GM21723 (cell line): Measurements from ENCODE around the gene ZSCAN10.
A peak's percentile ranks its signal among the peaks of the same experiment; 100 is the strongest.

Experiments
- ATAC-seq: cut with Tn5 transposase; IDR thresholded peaks from one replicate; pipeline ENCODE4 v1.9.1; 2021; ENCODE audit warnings: mild to moderate bottlenecking, moderate library complexity; ENCODE audit not compliant: unreplicated experiment

ZSCAN10 gene

DNA sequence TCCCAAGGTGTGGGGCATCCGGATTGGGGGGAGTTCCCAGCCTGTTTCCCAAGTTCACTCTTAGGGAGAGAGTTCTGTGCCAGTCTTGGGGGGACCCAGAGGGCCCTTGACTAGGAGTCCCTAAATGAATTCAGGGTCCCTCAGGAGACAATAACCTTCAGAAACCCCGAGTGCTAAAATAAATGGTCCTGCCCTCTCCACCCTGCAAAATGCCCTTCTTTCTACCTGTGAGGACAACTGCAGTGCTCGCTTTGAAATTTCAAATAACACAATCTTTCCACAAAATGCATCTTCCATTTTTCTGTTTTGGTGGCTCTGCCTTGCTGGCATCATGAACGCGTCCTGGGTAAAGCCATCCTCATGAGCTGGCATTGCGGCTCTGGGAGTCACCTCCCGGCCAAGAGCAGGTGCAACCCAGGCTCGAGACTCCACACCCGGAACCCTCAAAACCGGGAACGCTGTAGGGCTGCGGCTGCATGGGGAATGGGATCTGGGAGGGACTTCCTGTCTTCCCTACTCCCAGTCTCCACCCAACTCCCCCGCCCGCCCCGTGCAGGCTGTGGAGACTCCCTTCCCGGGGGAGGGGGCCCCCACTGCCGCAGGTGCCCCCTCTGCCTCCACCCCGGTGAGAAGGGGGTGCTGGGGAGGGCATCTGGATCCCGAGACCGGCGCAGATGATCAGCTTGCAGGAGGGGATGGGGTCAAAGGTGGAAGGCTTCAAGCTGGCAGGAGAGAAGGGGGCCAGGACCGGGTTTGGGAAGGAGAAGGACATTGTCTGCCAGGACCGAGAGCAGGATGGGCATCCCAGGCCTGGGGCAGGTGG, 13.2 kb upstream of the ZSCAN10 start, which contains the start of gene ZNF205:
TSS of gene ZNF205 (plus strand) at position 529 of the 823 bp plus-strand sequence. CDS start 845 bp downstream, outside the sequence.
- ATAC-seq = no peak

DNA sequence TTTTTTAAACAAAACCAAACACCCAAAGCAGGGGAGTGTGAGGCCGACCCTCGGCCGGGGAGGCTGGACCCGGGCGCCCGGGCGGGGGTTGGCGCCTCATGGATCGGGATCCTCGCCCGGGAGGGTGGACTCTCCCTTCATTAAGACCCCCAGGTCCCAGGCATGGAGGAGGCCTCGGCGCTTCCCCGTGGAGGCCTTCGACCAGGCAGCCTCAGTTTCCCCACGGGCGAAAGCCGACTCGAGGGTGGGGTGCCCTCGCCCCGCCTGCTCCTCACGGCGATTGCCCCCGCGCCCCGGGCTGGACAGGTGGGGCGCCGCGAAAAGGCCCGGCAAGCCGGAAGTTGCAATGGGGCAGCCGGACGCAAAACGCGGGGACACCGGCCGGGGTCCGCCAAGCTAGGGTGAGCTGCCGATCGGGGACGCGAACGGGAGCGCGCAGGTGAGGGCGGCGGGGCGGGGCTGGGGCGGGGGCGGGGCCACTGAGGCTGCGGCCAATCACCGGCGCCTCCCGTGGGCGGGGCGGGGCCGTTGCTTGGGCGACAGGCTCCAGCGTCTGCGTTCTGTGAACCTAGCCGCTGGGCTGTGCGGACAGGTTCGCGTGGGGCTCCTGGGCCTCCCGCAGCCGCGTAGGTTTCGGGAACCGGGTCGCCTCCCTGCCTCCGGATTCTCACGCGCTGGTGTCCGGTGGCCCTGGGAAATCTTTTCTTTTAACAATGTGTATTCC, 7.3 kb upstream of the ZSCAN10 start:
- ATAC-seq = peak; percentile 82

DNA sequence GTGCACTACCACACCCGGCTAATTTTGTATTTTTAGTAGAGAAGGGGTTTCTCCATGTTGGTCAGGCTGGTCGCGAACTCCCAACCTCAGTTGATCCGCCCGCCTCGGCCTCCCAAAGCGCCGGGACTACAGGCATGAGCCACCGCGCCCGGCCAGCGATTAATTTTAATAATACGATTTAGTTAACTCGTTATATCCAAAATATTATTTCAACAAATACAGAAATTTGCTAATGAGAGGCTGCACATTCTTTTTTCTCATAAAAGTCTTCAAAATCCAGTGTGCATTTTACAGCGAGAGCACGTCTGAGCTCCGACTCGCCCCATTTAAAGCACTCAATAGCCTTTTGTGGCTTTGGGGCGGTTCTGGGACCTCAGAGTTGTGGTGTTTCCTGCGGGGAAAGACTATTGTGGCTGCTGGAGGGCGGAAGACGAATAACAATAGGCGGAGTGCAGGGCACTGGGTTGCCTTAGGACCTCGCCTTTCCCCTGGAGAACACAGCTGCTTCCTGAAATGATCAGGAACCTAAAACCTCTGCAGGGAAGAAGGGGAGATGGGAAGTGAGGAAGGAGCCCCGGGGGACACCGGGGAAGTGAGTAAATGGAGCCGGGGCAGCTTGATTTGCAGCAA, 2.9 kb upstream of the ZSCAN10 start:
- no peak for ATAC-seq

DNA sequence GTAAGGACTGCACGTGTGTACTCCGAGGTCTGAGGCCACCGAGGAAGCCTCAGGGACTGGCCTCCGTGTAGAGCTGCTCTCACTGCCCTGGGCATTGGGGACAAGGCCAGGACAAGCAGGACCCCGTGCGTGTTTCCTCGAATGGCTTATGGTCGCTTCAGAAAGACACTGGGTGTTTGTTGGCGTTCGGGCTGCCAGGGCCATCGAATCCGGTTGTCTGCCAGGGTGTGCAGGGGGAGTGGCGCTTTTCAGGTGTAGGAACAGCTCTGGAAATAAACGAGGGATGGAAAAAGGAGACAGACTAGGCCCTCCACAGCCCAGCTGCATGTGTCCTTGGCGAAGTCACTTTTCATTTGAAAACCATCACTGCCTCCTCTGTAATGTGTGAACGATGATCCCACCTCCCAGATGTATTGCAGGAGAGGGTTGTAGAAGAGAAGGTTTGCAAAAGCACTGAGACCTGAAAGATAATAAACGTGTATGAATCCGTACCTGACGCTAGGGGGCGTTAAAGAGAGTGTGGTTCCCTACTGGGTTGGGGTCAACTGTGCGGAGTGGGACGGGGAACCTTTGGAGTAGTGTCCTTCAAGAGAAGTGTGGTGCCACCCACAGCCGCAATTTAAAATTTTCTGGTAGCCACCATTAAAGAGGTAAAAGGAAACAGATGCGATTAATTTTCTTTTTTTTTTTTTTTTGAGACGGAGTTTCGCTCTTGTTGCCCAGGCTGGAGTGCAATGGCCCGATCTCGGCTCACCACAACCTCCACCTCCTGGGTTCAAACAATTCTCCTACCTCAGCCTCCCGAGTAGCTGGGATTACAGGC, 2.1 kb upstream of the ZSCAN10 start:
- no peak for ATAC-seq

DNA sequence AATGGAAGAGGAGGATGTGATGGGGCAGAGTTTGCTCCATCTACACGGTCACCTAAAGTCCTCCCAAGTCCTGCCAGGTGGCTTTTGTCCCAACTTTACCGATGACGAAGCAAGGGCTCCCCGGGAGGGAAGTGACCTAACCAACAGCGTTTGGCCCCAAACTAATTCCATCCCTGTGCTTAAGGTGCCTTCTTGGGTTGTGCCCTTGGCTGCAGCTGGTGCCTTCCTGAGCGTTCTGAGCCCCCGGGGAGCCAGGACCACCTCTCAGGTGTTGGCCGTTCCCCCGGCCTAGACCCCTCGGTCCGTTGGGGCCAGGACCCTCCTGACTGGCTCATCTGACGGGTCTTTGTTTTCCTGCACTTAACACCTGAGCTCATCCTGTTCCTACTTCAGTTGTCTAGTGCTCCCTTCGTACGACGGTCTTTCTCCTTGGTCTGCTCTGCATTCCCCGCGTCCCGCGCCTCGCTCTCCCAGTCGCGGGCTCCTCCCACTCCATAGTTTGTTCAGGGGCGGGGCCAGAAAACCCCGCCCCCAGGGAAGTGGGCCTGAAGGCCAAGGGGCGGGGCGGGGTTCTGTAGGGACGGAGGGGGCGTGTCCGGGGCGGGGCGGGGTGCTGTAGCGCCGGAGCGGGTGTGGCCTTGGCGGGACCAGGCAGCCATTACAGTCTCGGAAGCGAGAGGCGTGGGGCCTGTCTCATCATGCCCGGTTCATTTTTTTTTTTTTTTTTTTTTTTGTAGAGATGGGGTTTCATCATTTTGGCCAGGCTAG, 822 bp upstream of the ZSCAN10 start:
- ATAC-seq = peak; percentile 67

DNA sequence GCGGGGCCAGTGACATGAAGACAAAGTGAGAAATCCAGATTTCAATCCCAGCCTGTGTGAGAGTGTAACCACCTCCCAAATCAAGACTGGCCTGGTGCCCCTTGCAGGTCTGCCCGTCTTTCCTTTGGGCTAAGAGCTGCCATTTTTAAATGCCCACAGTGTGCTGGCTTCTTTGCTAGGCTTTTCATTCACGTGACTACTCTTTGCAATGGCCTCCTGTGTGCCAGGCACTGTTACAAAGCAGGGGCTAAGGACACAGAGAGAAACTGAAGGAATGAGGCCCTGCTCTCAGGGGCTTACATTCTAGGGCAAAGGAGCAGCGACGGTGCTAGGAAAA, 269 bp upstream of the ZSCAN10 start:
- no peak for ATAC-seq

DNA sequence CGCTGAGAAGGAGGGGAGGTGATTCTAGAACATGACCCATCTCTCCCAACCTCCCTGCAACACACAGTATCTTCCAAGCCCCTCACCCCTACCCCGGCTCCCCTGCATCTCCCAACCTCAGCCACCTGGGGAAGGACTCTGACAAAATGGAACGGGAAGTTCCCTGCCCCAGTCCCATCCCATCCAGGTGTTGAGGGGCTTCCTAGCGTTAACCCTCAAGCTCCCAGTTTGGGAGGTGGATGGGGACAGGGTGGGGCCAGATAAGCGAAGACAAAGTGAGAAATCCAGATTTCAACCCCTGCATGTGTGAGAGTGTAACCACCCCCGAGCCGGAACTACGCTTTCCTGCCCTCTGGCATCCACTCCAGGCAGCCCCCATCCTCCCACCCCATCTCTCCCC, 1.8 kb downstream of the ZSCAN10 start:
- ATAC-seq = no peak

DNA sequence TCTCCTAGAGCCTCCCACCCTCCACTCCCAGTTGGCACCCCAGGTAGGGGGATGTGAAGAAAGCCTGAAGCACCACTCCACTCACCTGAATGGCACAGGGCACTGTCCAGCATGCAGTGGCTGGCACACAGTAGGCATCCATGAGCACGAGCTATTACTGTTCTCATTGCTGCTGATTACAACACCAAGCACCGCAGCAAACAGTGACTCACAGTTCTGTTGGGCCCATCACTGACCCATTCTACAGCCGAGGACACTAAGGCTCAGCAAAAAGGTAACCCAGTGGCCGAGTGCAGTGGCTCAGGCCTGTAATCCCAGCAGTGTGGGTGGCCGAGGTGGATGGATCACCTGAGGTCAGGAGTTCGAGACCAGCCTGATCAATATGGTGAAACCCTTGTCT, 2.7 kb downstream of the ZSCAN10 start:
- ATAC-seq = no peak

DNA sequence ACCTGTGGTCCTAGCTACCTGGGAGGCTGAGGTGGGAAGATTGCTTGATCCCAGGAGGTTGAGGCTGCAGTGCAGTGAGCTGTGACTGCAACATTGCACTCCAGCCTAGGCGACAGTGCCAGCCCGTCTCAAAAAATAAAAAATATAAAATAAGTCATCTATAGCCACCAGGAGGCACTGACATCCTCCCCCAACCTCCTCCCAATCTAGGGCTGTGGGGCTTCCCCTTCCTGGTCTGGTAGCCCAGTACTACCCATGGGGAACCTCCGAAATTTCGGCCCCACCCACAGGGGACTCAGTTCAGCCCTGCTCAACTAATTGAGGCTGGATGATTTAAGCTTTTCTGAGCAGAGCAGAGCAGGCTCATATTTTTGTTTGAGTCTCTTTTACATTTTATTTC, 3.2 kb downstream of the ZSCAN10 start:
- ATAC-seq = peak; percentile 60

DNA sequence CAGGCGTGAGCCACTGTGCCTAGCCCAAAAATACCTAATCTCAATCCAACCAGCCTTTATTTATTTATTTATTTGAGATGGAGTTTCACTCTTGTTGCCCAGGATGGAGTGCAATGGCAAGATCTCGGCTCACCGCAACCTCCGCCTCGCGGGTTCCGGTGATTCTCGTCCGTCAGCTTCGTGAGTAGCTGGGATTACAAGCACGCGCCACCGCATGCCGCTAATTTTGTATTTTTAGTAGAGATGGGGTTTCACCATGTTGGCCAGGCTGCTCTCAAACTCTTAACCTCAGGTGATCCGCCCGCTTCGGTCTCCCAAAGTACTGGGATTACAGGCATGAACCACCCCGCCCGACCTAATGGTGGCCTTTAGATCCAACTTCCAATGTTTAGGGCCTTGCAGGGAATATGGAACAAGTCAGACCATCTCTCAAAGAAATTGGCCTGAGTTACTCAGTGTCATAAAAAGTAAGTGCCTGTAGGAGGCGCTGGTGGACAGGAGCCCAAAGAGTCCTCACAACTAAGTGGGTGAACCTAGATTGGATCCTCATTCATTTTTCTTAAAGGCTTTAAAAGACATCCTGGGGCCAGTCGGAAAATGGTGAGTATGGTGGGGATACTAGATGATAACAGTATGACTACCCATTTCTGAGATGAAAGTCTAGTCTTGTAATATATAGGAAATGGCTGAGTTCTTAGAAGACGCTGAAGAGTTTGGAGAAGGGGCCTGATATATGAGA, 4.6 kb downstream of the ZSCAN10 start:
- ATAC-seq = no peak

DNA sequence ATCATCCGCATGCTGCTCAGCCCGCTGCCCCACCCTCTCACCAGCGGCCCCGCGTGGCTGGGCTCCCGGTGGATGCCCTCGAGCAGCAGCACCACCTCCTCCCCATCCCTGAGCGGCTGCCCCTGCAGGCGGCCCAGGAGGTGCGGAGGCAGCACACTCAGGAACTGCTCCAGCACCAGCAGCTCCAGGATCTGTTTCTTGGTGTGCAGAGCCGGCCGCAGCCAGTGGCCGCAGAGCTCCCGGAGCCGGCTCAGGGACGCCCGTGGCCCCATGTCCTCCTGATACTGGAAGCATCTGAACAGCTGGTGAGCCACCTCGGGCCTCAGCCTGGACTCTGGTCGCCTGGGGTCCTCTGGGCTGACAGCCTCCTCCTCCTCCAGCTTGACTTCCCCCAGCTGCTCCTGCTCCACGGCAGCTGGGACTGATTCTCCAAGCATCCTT, 6.6 kb downstream of the ZSCAN10 start:
- no peak for ATAC-seq

DNA sequence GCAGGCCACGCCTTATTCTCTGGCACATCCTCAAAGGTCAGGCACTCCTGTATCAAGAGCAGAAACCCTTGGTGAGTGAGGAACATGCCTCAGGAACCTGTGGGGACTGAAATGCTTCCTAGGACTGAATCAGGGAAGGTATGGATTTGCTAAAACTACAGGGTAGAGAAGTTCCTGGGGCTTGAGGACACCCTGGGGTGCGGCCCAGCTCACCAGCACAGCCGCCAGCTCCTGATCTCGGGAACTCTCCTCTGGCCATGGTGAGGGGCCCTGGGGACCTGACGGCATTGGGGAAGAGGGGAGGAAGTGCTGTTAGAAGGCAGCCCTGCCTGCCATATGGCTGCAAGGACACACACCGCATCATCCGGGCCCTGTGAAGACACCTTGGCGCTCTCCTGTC, 7.5 kb downstream of the ZSCAN10 start:
- no peak for ATAC-seq

DNA sequence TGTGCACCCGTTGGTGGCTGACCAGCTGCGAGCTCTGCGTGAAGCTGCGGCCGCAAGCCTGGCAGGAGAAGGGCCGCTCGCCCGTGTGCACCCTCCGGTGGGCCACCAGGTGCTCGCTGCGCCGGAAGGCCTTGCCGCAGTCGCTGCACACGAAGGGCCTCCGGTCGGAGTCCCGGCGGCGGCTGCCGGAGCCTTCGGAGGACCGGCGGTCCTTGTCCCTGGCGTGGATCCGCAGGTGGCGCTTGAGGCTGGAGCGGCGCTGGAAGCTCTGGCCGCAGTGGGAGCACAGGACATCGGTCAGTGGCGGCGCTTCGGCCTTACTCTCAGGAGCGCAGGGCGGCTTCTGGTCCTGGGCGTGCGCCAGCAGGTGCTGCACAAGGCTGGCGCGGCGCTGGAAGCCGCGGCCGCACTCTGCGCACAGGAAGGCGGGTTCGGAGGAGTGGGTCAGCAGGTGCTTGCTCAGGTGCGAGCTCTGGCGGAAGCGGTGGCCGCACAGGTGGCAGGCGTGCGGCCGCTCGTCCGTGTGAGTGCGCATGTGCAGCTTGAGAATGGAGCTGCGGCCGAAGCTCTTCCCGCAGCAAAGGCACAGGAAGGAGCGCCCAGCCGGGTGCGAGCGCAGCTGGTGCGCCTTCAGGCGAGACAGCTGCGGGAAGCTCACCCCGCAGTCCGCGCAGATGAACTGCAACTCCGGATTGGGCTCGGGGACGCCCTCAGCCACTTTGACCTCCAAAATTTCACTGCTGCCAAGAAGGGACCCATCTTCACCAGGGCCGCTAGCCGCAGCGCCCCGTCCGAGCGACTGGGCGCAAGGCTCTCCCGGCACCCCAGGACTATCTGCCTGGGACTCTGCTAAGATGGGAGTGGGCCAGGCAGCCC, 9.1 kb downstream of the ZSCAN10 start:
- no peak for ATAC-seq

DNA sequence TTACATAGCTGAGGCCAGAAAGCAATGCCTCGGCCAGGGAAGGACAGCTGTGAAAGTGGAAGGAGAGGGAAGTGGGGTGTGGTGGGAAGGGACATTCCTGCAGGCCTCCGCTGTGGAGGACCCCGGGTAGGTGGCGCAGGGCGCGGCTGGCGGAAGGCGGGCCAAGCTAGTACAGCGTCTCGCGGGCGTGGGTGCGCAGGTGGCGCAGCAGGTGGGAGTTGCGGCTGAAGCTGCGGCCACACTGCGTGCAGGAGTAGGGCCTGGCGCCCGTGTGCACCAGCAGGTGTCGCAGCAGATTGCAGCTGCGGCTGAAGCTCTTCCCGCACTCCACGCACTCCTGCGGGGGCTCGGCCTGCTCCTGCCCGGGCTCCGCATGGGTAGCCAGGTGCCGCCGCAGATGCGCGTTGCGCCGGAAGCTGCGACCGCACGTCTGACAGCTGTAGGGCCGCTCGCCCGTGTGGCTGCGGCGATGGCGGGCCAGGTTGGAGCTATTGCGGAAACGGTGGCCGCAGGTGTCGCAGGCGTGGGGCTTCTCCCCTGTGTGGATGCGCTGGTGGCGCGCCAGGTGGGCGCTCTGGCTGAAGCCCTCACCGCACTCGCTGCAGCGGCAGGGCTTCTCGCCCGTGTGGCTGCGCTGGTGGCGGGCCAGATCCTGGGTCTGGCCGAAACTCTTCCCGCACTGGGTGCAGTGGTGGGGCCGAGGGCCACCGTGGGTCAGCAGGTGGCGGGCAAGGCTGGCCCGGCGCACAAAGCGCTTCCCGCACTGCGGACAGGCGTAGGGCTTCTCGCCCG, 10.0 kb downstream of the ZSCAN10 start:
- ATAC-seq = no peak

DNA sequence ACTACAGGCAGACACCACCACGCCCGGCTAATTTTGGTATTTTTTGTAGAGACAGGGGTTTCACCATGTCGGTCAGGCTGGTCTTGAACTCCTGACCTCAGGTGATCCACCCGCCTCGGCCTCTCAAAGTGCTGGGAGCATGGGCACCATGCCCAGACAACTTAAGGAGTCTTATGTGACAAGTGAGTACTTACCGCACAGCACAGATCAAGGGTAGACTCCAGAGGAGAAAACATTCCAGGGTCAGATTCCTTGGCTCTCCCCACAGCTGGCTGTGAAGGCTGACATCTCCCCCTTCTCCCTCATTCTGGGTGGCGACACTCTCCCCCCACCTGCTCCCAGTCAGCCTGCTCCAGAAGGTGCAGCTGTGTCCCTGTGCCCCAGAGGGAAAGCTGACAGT, 10.6 kb downstream of the ZSCAN10 start:
- no peak for ATAC-seq

DNA sequence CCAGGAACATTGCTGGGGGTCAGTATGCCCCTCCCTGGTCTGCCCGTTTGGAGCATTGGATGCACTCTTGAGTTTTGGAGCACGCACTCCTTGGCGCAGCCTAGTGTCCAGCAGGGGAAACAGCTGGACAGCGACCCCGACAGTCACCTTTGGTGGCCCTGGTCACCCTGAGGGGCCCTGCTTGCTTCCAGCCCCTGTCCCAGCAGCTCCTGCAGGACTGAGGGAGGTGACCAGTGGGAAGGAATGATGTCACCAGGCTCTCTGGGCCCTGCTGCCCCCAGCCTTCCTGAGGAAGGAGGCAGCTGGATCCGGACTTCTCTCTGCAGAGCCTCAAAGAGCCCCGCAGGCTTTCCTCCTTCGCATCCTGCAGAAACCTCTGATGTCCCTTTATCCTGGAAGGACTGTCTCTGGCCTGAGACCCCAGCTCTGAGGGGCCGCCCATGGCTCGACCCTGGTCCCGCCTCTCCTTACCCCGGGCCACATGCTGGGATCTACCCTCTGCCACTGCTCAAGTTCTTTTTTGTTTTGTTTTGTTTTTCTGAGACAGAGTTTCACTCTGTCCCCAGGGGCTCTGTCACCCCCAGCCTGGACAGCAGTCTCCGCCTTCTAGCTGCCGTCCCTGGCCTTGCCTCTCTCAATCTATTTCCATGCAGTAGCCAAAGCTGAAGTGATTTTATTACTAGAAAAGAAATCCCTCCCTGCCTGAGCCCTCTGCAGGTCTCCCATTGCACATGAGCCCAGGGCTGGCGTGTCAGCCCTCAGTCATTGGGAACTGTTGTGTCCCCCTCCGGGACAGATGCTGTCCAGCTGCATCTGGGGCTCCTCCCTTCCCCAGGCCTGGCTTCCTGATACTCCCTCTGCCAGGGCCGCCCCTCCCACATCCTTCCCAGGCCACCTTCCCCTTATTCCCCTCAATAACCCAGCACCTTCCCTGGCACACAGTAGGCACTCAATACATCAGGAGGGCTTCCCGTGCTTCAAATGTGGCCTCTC, 11.6 kb downstream of the ZSCAN10 start:
- ATAC-seq = no peak
